GM20431 (cell line): ENCODE results near the gene CCDC38.
"Not testable (repeated sequence)": the region's sequence is repeated elsewhere in the genome, so short reads cannot be mapped to it uniquely, and the experiment has no call there.

Source experiments
- in situ Hi-C: fragments of 300-500 bp; cut with MseI, MboI; formaldehyde crosslinking; loops from one replicate; pipeline ENCODE4 v1.15.0; 2020; ENCODE audit warnings: low sequenced_read_pairs; ENCODE audit not compliant: unreplicated experiment

Gene CCDC38

GRCh38 chr12:95942524-95943329, at the start of gene CCDC38:
Gene CCDC38 (minus strand): TSS chr12:95942614. CDS start chr12:95936509, 6,105 bp downstream.
- in situ Hi-C loops, result no loop called here

GRCh38 chr12:95990136-95990535, 47.7 kb upstream of the CCDC38 start:
- in situ Hi-C loops, result no loop called here

DNA sequence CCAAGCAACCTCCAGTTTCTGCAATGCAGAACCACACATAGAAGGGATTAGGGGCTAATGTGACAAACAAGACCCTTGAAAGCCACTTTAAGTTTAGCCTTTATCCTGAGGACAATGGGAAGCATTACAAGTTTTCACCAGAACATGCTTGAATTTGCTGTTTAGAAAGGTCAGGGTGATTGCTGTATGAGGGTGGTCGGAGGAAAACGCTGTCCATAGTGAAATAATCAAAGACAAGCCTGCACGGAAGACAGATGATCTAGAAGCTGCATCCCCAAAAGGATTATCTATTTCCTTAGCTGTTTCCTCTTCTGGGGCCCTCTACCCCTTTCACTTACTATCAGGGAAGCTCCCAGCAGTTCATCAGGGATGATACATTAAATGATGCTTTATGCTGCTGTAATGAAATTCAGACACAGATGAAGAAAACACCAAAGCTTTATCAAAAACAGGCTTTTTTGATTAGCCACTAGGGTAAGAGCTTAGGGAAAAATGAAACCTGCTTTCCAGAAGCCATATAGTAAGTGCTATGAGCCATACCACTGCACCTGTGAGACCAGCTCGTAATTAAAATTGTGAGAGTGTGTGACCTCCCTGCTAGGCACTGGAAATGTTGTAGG, 47.2 kb upstream of the CCDC38 start:
- in situ Hi-C loops, result no loop called here

DNA sequence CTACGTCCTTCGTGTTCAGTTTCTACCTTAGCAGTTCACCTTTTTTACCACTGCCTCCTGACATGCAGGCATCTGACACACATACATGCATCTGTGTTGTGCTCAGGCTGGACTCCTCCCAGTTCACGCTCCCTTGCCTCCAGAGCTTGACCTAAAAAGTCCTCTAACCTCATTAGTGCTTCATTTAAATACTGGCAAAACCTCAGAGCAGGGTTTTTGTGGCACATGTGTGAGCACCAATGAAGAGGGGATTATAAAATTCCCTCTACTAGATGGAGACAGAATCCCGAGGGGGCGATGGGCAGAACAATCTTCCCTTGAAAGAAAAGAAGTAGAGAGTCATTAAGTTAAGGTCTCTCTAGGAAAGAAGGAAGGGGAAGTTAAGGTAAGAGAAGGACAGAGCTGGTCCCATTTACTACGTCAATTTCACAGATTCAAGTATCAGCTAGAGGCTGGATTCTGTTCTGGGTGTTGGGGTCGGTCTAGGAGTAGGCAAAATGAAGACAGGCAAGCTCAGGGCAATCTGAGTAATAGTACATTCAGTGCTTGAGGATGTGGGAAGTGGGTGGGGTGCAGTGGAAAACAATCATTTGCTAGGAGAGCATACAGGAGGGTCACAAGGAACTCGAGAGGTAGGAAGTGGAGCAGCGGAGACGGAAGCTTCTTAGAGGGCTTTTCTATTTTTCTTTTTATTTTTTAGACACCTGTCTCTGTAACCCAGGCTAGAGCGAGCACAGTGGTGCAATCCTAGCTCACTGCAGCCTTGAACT, 46.3 kb upstream of the CCDC38 start:
- in situ Hi-C loops, result no loop called here

DNA sequence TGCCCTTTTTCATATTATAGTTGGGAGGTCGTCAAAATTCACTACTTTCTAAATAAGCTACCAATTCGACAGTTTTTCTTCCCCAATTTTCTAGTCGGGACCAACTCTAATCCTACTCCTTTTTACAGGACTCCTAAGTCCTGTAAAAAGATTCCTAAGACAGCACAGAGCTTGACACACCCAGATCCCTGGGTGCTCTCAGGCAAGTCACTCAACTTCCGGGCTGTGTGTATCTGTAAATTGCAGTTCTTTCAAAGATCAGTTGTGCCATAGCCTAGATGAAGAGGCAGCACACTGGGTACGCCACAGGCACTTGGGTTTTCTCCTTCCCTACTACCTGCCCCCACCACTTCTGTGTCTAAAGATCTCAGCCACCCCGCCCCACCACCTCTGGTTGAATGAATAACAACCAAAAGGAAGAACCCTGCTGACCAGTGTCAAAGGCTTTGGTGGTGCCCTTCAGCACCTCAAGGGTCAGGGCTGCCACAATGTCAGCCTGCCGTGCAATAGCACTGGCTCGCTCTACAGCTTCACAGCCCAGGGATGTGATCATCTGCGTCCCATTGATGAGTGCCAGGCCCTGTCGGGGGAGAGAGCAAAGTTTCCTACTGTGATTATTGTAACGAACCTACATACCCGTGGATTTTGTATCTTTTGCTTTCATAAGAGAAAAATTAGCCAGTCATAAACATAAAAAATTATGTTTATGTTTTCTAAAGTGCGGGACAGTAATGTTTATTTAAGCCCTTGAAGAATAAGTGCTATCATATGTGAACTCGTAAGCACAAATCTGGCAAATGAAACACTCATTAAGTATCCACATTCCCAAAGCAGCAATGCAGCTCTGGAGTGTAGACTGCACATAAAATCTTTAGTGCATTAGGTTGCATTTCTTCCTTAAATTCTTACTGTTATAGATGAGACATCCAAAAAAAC, 44.5 kb upstream of the CCDC38 start:
- in situ Hi-C loops, result no loop called here

DNA sequence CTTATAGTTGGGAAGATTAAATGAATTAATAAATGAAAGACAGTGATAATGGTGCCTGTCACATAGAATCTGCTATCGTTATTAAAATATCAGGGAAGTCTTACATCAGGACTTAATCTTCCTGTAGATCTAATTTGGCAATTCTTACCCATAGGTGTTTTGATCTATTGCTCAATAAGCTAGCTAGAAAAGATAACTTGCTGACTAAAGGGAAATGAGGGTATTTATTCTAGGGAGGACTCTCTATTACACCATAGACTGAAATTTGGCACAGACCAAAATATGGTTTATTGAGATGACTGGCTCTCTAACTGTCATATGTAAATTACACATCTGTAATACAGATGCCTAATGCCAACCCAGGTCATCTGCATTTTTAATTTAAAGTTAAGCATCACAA, 42.3 kb upstream of the CCDC38 start:
- in situ Hi-C loops, result no loop called here

DNA sequence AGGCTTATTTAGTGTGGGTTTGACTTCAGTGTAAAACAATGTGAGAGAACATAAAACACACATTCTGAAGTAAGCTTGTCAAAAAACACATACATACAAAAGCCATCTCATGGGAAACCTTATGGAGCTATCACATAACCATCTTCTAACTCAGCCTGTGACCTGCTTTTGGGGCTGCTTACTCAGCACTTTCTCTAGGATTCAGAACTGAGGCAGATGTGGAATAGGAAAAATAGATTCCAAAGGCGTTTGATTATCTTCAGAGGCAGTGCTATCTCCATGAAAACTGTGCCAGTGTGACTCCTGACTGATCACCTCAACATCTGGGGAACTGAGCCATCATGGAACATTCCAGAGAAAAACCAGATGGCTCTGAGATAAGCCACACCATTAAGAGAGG, 40.2 kb upstream of the CCDC38 start:
- in situ Hi-C loops, result no loop called here

- in situ Hi-C loops, result no loop called here
Observed at GRCh38 chr12:95980437-95980836, 38.0 kb upstream of the CCDC38 start.

DNA sequence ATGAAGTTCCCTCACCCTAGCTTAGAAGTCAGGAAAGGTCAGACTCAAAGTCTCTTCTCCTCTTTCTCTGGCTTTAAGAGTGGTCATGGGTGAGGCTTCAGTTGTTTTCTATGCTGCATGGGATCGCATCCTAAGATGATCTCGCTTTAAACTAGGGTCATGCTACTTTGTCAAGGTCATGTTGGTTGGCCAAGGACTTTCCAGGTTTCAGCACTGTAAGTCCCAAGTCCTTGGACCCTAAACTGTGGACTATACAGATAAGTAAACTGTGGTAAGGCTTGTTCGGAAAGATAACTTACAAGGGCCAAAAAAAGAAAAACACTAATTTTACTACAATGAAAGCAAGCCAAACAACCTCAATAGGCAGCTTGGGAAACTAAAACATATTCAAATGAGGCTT, 36.4 kb upstream of the CCDC38 start:
- in situ Hi-C loops, result no loop called here

DNA sequence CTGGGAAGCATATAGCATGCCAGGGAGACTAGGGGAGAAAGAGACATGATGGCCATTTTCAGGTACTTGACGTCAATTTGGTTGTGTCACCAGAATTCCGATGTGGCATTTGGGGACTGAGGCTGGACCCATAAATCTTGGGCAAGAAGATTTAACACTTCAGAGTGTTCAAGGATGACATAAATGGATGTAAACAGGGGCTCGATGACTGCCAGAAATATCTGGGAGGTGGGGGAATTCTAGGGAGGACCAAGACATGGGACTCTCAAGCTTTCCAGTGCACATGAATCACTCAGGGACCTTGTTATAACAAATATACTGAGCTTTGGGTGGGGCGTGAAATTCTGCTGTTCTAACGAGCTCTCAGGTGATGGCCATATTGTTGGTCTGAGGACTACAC, 35.9 kb upstream of the CCDC38 start:
- in situ Hi-C loops, result no loop called here

DNA sequence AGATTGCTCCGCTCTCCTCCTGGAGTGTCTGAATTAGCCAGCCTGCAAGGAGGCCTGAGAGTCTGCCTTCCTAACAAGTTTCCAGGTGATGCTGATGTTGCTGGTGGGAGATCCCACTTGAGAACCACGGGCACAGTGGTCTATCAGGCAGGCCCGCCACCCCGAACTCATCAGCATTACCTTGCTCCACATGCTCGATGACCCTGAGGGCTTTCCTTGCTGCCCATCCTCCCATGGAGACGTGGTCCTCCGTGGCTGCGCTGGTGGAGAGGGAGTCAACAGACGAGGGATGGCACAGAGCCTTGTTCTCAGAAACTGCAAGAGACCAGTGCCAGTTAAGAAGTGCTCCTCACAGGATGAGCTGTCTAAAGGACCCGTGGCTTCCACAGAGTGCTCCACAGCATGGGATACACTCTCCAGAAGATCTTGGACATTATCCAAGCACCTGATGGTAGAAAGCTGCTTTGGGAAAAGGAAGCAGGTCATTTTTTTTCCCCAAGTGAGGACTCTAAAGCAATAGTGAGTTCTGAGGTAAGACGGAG, 35.4 kb upstream of the CCDC38 start:
- in situ Hi-C loops, result no loop called here

GRCh38 chr12:95976416-95976832, 34.0 kb upstream of the CCDC38 start:
- in situ Hi-C loops, result no loop called here

DNA sequence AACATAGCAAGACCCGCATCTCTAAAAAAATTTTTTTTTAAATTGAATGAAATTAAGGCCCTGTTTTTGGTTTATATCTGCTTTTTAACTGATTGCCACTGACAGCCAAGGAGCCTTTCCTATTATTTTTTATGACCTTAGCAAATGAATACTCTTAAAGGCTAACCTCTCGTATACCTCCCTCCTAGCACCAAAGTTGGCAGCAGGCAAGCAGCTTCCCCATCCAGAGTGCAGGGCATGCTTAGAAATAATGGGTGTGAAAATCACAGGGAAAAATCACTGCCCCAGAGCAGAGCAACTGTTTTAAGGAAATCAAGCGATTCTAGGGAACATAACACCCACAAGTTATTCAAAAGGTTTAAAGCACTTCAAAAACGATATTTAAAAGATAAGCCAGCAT, 33.1 kb upstream of the CCDC38 start:
- in situ Hi-C loops, result no loop called here

DNA sequence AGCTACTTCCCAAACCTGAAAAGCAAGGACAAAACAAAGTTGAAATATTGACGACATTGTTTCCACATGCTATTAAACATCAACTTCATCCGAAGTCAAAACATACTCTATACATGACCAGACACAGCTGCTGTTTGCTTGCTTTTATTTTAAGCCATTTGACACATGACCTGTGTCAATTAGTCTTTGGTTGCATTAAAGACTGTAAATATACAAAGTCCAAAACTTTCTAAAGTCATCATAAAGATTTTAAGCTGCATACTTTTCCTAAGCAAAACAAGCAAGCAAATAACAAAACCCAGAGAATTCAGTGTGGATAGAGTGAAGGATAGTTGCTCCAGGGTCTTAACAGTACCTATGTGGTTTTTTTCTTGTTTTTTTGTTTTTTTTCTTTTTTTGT, 31.9 kb upstream of the CCDC38 start:
- in situ Hi-C loops, result no loop called here

DNA sequence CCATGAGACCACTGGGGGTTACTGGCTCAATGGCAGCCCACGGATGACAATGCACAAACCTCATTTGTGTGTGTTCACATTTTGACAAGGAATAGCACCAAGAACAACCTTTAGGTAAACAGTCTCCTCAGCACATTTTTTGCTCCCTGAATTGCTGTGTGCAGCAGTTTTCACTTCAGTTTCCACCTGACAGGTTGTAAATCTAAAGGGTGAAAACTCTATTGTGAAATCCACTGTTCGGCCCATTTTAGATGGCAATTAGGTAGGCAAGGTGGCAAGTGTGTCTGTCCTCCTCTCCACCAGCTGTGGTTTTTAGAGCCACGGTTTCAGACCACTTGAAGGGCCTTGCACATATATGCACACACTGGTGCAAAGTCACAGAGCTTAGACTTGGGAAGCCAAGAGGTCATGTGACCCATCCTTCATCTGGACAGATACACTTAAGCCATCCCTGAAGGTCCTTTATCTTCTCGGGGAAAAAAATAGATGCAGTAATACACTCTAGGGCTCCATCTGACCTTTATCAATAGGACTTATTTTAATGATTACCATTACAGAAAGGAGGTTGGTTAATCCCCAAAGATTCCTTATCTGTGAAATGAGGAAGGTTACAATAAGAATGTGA, 30.5 kb upstream of the CCDC38 start:
- in situ Hi-C loops, result no loop called here

DNA sequence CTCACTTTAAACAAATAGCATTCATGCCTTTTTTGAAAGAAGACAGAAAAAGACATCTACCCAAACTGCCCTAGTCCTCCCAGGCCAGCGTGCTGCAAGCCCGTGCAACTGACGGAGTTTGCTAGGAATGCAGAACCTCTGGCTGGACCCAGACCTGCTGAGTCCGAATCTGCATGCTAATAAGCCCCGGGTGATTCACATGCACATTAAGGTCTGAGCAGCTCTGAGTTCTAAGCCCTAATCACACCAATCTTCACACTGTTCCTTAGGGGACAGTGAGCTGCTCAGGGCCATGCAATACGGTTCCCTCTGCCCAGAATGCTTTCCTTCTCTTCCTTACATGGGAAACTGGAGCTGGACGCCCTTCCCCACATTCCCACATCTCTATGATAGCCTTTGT, 28.5 kb upstream of the CCDC38 start:
- in situ Hi-C loops, result no loop called here

- in situ Hi-C loops, result not testable (repeated sequence)
Observed at GRCh38 chr12:95969116-95969515, 26.7 kb upstream of the CCDC38 start.

DNA sequence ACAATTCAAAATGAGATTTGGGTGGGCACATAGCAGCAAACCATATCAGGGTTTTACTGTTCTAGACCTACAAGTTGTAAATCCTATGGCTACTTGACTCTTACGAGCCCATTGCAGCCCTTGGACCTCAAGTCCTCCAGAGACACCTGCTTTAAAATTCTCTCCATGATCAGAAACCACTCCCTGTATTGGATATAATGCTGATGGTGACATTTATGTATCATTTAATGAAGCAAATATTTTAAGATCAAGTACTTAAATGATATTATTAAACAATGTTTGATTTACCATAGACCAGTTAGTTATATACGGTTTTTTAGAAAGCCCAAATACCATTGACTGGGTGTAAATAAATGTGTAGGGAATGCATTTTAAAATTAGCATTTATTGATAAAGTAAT, 24.9 kb upstream of the CCDC38 start:
- in situ Hi-C loops, result no loop called here

- in situ Hi-C loops, result no loop called here
Observed at GRCh38 chr12:95966287-95966870, 24.0 kb upstream of the CCDC38 start.
